SK-N-MC (cell line): Measurements from ENCODE around the gene MIPEP.

Experiments used
- EZH2 ChIP-seq: fragments of 200-600 bp; sonication (generic); IDR thresholded peaks from one replicate; pipeline ENCODE4 v1.6.1; 2017; ENCODE audit warnings: antibody characterized with exemption
- POLR2AphosphoS5 ChIP-seq: IDR thresholded peaks from 2 replicates; pipeline ENCODE4 v1.6.1; 2012; ENCODE audit warnings: mild to moderate bottlenecking, low read depth, low read length, borderline replicate concordance

- no peak for TF ChIP-seq POLR2AphosphoS5
- no peak for TF ChIP-seq EZH2
Observed at GRCh38 chr13:23847497-23847896, 41.7 kb downstream of the MIPEP start.
